HG03558 (cell line): ENCODE data around the gene RMRP.
"Not testable (repeated sequence)": the region's sequence is repeated elsewhere in the genome, so short reads cannot be mapped to it uniquely, and the experiment has no call there.

Experiments used
- ATAC-seq: cut with Tn5 transposase; IDR thresholded peaks from one replicate; pipeline ENCODE4 v1.9.1; 2021; ENCODE audit warnings: moderate number of reproducible peaks; ENCODE audit not compliant: unreplicated experiment; ENCODE audit errors: extremely low read depth

RMRP gene

DNA sequence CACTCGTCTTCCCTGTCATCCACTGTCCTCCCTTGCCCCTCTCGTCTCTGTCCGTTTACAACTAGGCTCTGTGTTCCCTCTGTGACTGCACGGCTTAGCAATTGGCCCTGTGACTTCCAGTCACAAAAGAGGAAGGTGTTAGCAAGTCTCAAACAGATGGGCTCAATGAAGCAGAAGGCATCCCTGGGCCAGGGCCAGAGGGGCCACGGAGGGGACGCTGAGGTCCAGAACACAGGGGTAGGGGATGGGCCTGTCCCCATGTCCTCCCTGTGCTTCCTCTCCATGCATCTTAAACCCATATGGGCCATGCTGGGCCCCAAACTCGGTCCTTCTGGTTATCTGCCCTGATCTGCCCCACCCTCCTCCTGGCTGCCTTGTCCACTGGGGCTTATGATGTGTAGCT, 39.5 kb downstream of the RMRP start, which contains the start of gene CD72:
Gene CD72 (minus strand): TSS at position 89 of the 403 bp plus-strand sequence. CDS start 110 bp downstream, outside the sequence.
- ATAC-seq = no peak

DNA sequence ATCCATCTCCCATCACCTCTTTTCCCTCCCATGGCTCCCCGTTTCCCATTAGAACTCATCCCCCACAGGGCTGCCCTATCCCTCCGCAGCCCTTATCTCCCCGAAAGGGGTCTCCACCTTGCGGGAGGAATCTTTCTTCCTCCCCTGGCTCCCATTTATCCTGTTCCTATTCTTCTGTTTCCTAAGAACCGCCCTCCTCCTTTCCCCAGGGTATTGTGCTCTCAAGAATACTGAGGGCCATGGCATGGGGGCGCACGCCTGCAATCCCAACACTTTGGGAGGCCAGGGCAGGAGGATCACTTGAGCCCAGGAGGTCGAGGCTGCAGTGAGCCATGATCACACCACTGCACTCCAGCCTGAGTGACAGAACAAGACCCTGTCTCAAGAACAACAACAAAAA, 40.3 kb downstream of the RMRP start:
- ATAC-seq = no peak

DNA sequence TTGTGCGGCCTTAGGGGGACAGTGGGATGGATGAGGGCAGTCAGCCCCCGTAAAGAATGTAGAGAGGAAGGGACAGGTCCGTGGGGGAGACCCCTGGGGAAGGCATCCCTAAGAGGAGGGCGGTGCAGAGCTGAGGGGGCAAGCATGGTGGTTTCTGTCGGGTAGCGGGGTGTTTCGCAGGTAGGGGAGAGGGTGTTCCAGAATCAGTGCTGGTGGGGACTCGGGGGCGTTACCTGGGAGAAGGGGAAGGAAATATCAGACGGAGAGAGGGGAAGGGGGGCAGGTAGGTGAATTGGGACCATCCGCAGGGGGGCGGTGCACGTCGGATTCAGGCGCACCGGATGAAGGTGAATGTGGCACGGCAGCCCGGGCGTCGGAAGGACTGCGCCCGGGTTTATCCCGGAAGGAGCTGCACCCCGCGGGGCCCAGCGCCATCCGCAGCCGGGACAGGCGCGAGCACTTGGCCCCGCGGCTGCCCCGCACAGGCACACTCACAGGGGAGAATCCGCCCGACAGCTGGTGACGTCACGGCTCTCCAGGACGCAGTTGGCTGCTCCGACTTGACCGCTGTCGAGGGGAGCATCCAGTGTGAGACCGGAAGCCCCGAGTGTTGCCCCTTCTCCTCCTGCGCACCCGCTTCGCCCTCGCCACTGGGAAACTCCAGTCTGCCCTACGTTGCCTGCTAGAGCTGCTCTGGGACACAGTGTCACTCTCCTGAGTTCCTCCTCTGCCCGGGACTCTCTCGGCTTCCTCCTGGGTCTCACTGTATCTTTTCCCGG, 40.9 kb downstream of the RMRP start:
- no peak for ATAC-seq

DNA sequence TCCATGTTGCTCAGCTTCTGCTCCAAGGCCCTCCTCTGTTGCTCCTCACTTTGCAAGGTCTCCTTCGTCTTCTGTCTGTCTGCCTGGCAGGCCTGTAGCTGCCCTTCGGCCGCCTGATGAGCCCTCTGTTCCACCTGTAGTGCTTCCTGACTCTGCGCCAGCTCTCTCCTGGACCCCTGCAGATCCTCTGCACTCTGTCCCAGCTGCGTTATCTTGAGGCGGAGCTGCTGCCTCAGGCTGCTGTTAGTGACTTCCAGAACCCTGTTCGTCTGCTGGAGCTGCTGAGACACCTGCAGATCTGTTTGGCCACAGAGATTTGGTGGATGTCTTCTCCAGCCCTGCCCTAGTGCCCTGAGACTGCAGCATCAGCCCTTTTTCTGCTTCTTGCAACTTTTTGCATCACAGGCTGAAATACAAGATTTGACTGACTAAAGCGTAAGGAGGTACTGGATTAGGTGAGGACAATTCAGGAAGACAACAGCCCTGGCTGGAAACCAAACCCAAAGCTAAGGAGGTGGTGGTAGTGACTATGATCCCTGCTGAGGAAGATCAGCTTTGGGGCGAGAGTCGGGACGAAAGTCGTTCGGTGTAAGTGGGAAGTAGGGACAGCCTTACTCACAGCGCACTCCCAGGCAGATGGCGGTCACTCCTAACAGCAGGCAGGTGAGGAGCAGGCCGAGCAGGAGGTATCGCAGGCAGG, 41.7 kb downstream of the RMRP start:
- ATAC-seq = no peak

DNA sequence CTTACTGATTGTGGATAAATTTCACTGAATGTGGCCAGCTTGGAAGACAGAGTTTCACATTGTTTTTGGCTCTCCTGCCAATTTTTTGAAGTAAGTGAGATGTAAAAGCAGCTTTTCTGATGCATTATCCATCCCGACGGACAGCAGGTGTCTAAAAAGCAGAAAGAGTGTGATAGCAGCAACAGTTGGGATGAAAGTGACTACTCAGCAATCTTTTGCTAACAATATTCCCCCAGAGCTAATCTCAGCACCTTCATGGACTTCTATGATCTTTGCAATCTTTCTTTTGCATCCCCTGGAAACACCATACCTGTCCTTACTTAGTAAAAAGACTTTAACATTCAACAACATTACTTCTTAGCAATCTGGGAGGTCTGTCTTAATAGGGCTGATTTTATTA, 45.0 kb downstream of the RMRP start:
- ATAC-seq = no peak

DNA sequence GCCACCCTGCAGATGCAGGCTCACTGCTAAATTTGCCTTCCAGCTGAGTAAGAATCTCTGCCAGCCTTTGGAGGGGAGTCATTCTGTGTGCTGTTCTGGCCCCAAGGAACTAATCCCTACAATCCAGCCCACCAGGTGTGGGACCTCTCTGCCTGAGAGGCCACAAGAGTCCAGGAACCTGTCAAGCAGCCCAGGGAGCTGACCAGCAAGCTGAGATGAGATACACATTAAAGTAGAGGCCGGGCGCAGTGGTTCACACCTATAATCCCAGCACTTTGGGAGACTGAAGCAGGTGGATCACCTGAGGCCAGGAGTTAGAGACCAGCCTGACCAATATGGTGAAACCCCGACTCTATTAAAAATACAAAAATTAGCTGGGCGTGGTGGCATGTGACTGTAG, 45.8 kb downstream of the RMRP start:
- ATAC-seq = not testable (repeated sequence)

DNA sequence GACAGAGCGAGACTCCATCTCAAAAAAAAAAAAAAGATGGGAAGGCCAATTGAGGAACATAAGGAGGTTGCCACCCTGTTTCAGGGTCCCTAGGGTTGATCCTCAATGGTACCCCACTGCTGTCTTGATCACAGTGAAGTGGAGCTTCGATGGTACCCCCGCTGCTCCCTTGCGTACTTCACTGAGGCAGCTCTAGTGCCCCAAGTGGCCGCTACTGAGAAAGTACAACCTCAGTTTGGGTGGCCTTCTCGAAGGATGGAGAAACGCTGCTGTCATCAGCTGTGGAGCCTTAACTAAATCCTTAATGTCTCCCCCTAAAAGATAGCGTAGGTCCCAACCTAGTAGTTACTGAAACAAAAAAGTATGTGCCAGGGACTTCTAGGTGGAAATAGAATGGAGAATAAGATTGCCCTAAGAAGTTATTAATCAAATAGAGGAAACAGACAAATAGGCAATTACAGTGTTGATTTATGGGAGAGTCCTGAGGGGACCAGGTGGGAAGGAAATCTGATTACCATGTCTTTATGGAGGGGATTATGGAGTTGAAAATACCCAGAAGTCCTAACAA, 46.5 kb downstream of the RMRP start:
- ATAC-seq = no peak

DNA sequence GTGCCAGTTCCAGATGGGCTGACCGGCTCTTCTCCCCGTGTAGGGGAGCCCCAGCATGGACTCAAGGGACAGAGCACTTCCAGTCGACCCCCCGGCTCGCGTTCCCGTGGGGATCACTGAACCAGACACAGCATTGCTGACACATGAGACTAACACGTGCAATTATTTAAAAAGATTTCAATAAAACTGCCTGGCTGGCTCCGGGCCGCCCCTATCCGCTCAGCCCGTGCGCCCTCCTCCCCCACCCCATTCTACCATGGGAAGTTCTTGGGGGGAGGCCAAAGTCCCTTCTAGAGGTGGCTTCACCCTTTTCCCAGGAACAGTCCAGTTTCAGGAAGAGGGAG, 48.0 kb downstream of the RMRP start:
- ATAC-seq = no peak

DNA sequence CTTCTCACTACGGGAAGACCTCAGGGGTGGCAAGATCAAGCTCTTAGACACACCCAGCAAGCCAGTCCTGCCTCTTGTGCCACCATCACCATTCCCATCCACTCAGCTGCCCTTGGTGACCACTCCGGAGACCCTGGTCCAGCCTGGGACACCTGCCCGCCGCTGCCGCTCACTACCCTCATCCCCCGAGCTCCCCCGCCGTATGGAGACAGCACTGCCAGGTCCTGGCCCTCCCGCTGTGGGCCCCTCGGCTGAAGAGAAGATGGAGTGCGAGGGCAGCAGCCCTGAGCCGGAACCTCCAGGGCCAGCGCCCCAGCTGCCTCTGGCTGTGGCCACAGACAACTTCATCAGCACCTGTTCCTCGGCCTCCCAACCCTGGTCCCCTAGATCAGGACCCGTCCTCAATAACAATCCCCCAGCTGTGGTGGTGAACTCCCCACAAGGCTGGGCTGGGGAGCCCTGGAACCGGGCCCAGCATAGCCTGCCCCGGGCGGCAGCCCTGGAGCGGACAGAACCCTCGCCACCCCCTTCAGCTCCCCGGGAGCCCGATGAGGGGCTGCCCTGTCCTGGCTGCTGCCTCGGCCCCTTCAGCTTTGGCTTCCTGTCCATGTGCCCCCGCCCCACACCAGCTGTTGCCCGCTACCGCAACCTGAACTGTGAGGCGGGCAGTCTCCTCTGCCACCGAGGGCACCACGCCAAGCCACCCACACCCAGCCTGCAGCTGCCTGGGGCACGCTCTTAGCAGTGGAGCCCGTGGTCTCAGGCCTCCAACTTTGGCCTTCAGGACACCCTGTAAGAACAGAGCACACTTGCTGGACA, 48.6 kb downstream of the RMRP start:
- ATAC-seq = no peak

DNA sequence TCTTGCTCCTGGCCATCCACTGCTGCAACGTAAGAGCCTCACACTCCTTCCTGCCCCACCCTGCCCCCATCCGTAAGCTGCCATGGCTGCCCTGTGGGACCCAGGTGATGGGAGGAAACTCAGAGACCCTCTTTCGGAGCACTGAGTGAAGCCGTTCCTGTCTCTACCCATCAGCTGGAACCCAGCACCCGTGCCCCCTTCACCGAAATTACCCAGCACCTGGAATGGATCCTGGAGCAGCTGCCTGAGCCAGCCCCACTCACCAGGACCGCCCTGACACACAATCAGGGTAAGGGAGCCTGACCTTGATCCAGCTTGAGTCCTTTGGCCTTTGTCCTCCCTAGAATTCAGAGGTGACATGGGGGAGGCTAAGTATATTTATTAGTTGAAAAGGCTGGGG, 49.6 kb downstream of the RMRP start:
- no peak for ATAC-seq
